A549 (cell line): ENCODE data around the gene SLC27A6. TPM values are rescaled to one million over a fixed set of nuclear protein-coding genes. Genes with fewer than 3 reads are reported as not detected.

Experiments used
- ATAC-seq, 2 experiments: fragments of 200-7000 bp in 1 of 2; fragments of >200 bp in 1 of 2; cut with Nextera tagmentation in 1 of 2; cut with Tn5 transposase in 1 of 2; 3 replicates each; pipeline versions ENCODE4 v1.8.0 to v1.9.1; 2018 to 2020; ENCODE audit warnings: mild to moderate bottlenecking in 1 of 2, moderate library complexity in 1 of 2
- CTCF ChIA-PET: fragments of 300-600 bp; sonication (Branson Sonifier 250); formaldehyde crosslinking; extraction: SDS; loops from one replicate; lab custom pipeline; 2021; ENCODE audit warnings: antibody characterized with exemption, inconsistent platforms; lab: Yijun Ruan, JAX
- POLR2A ChIA-PET: fragments of 350-600 bp; formaldehyde crosslinking; extraction: SDS; loops from one replicate; lab custom pipeline; 2021; ENCODE audit warnings: antibody characterized with exemption, inconsistent platforms; lab: Yijun Ruan, JAX
- DNase-seq, 2 experiments: peaks; one replicate each; pipeline versions ENCODE4 v3.0.0 to v3.0.0-alpha.2; 2011 to 2016; ENCODE audit warnings: low read depth in 1 of 2, low spot score in 1 of 2
- FAIRE-seq: peaks from 2 replicates; lab custom pipeline; 2011; peaks lifted over from hg19 to GRCh38; lab: Jason Lieb, UNC
- H3K27ac ChIP-seq, 2 experiments: fragments of >200 bp; sonication (Bioruptor Twin); formaldehyde crosslinking; 3 replicates each; pipeline ENCODE4 v1.5.1; 2016 to 2017
- H3K4me1 ChIP-seq: fragments of >200 bp; sonication (Bioruptor Twin); formaldehyde crosslinking; 3 replicates; pipeline ENCODE4 v1.6.1; 2016
- H3K4me2 ChIP-seq: fragments of >200 bp; sonication (Bioruptor Twin); formaldehyde crosslinking; 3 replicates; pipeline ENCODE4 v1.6.1; 2016
- H3K4me3 ChIP-seq: fragments of >200 bp; sonication (Bioruptor Twin); formaldehyde crosslinking; 3 replicates; pipeline ENCODE4 v1.5.1; 2016
- H3K9me3 ChIP-seq: fragments of >200 bp; sonication (Bioruptor Twin); formaldehyde crosslinking; 3 replicates; pipeline ENCODE4 v1.6.1; 2016
- ATOH8 ChIP-seq: fragments of 250-450 bp; sonication (Bioruptor Pico); IDR thresholded peaks from 2 replicates; pipeline ENCODE4 v1.5.0; 2020; ENCODE audit warnings: low read depth, mild to moderate bottlenecking, moderate library complexity
- BHLHE40 ChIP-seq: IDR thresholded peaks from 2 replicates; pipeline ENCODE4 v1.6.1; 2012; ENCODE audit warnings: low read depth, low read length, inconsistent platforms
- CBX8 ChIP-seq: fragments of 200-600 bp; sonication (generic); IDR thresholded peaks from 2 replicates; pipeline ENCODE4 v1.6.1; 2016
- CEBPB ChIP-seq, 2 experiments: fragments of >200 bp in 1 of 2; sonication (Bioruptor Twin) in 1 of 2; formaldehyde crosslinking in 1 of 2; IDR thresholded peaks; 2 replicates each; pipeline ENCODE4 v1.6.1; 2012 to 2016
- E2F6 ChIP-seq: IDR thresholded peaks from 2 replicates; pipeline ENCODE4 v1.6.1; 2012; ENCODE audit warnings: low read depth, borderline replicate concordance
- ELK1 ChIP-seq: fragments of 150-350 bp; IDR thresholded peaks from 2 replicates; pipeline ENCODE4 v1.6.1; 2014; ENCODE audit warnings: low read depth, mild to moderate bottlenecking, low read length
- EP300 ChIP-seq, 2 experiments: fragments of >200 bp; sonication (Bioruptor Twin); formaldehyde crosslinking; IDR thresholded peaks; 2 replicates in 1 of 2; 3 replicates in 1 of 2; pipeline ENCODE4 v1.6.1; 2016 to 2017
- FOXS1 ChIP-seq: fragments of 250-450 bp; sonication (Bioruptor Pico); IDR thresholded peaks from 2 replicates; pipeline ENCODE4 v1.5.0; 2020; ENCODE audit warnings: mild to moderate bottlenecking, moderate library complexity
- GATA3 ChIP-seq: IDR thresholded peaks from 2 replicates; pipeline ENCODE4 v1.6.1; 2012; ENCODE audit warnings: borderline replicate concordance
- HDAC2 ChIP-seq: fragments of 200-600 bp; sonication (generic); IDR thresholded peaks from 2 replicates; pipeline ENCODE4 v1.6.1; 2016
- HES2 ChIP-seq: fragments of >200 bp; sonication (Bioruptor Twin); formaldehyde crosslinking; IDR thresholded peaks from 2 replicates; pipeline ENCODE4 v1.6.1; 2016
- KDM5A ChIP-seq: fragments of 200-600 bp; sonication (generic); IDR thresholded peaks from 2 replicates; pipeline ENCODE4 v1.6.1; 2016; ENCODE audit warnings: antibody characterized with exemption, mild to moderate bottlenecking
- MAFK ChIP-seq: fragments of 450-650 bp; IDR thresholded peaks from 2 replicates; pipeline ENCODE4 v1.6.1; 2014; ENCODE audit not compliant: partially characterized antibody
- PBX3 ChIP-seq: IDR thresholded peaks from 2 replicates; pipeline ENCODE4 v1.6.1; 2012
- RARB ChIP-seq: fragments of 250-450 bp; sonication (Bioruptor Pico); IDR thresholded peaks from 2 replicates; pipeline ENCODE4 v1.8.0; 2021; ENCODE audit warnings: mild to moderate bottlenecking, moderate library complexity
- RFX5 ChIP-seq: fragments of 450-650 bp; IDR thresholded peaks from 2 replicates; pipeline ENCODE4 v1.7.1; 2014; ENCODE audit warnings: antibody characterized with exemption, mild to moderate bottlenecking, moderate library complexity
- SMC3 ChIP-seq: fragments of >200 bp; sonication (Bioruptor Twin); formaldehyde crosslinking; IDR thresholded peaks from 3 replicates; pipeline ENCODE4 v1.6.1; 2018; ENCODE audit warnings: inconsistent platforms
- ZFP36 ChIP-seq: fragments of 450-650 bp; IDR thresholded peaks from 2 replicates; pipeline ENCODE4 v1.6.1; 2014; ENCODE audit warnings: borderline replicate concordance; ENCODE audit not compliant: partially characterized antibody
- ZNF302 ChIP-seq: fragments of 250-450 bp; sonication (Bioruptor Pico); IDR thresholded peaks from 2 replicates; pipeline ENCODE4 v1.9.0; 2021; ENCODE audit warnings: inconsistent platforms, mild to moderate bottlenecking, moderate library complexity
- WGBS: methylation state at CpG from one replicate; pipeline ENCODE4 v1.1.6; 2017; ENCODE audit errors: missing lambda C conversion rate; 5-methylcytosine and 5-hydroxymethylcytosine counted together
- polyA plus RNA-seq, 4 experiments: library from polyadenylated mRNA; depleted of rRNA in 3 of 4; stranded (reverse); fragments of >200 nt; fragmentation: RNase III in 1 of 4; extraction: RNeasy Plus Mini Kit Qiagen cat#74134 plus additional on column Dnase treatment in 1 of 4; gene quantifications; 2 replicates in 3 of 4; 3 replicates in 1 of 4; pipeline ENCODE4 v1.2.3, GENCODE V29; 2011 to 2017

Gene SLC27A6
- polyA plus RNA-seq, 2 of the 4 experiments (the other 2 are of a cell fraction): 0.05 TPM; not detected in 1

- ATAC-seq (no peak), DNase-seq (no peak), FAIRE-seq (no peak)
- Histone ChIP-seq H3K4me3 (no peak overlapping the region), H3K9me3 (no peaks in the 10 kb centered on the region), H3K4me1 (no peaks in the 10 kb centered on the region), H3K4me2 (no peak overlapping the region), H3K27ac (no peak overlapping the region)
- 0% methylated on average over 2 of the region's 2 CpGs for WGBS
- CTCF ChIA-PET: no interaction called here
- TF ChIP-seq EP300 (IDR thresholded peaks at IDR 0.05): no peak
- peak; percentile 35 for TF ChIP-seq MAFK
- POLR2A ChIA-PET: no interaction called here
Observed at GRCh38 chr5:129061849-129062248, 96.6 kb downstream of the SLC27A6 start.

GRCh38 chr5:129063483-129064113 is 98.3 kb downstream of the SLC27A6 start:
- H3K4me2 ChIP-seq: no peak overlapping the region
- no peak overlapping the region for H3K27ac ChIP-seq

GRCh38 chr5:129065721-129066120 is 100.4 kb downstream of the SLC27A6 start:
- no peak overlapping the region for H3K27ac ChIP-seq
- WGBS: 46% methylated on average over 2 of the region's 2 CpGs
- H3K9me3 ChIP-seq: no peaks in the 10 kb centered on the region
- no peak for ATAC-seq
- POLR2A ChIA-PET: no interaction called here
- CTCF ChIA-PET: no interaction called here
- no peak for DNase-seq
- TF ChIP-seq E2F6 (no peak), CBX8 (no peak)
- H3K4me3 ChIP-seq: no peak overlapping the region
- no peak for FAIRE-seq
- H3K4me2 ChIP-seq: no peak overlapping the region
- H3K4me1 ChIP-seq: no peaks in the 10 kb centered on the region

More at GRCh38 chr5:129063483-129064113, 98.3 kb downstream of the SLC27A6 start:
- 66% methylated on average over 1 of the region's 1 CpG for WGBS
- no peak for DNase-seq
- H3K4me1 ChIP-seq: no peaks in the 10 kb centered on the region
- no peak for ATAC-seq
- TF ChIP-seq ATOH8 (CRISPR knock-in tag) (no peak), HDAC2 (no peak), KDM5A (no peak), ZFP36 (no peak), ZNF302 (CRISPR knock-in tag) (no peak), PBX3 (no peak), ELK1 (no peak), GATA3 (no peak)
- H3K4me3 ChIP-seq: no peak overlapping the region
- CTCF ChIA-PET: no interaction called here
- no peaks in the 10 kb centered on the region for H3K9me3 ChIP-seq
- POLR2A ChIA-PET: no interaction called here
- FAIRE-seq: no peak

- DNase-seq: no peak
- no peak overlapping the region for H3K27ac ChIP-seq
- H3K4me1 ChIP-seq: no peaks in the 10 kb centered on the region
- TF ChIP-seq RFX5 (no peak), ZFP36 (no peak), BHLHE40 (no peak), FOXS1 (CRISPR knock-in tag) (no peak), RARB (CRISPR knock-in tag) (no peak), CEBPB (IDR thresholded peaks at IDR 0.05) (no peak), SMC3 (no peak), GATA3 (no peak), ATOH8 (CRISPR knock-in tag) (no peak), HES2 (no peak)
- no peak for FAIRE-seq
- H3K9me3 ChIP-seq: no peaks in the 10 kb centered on the region
- CTCF ChIA-PET: no interaction called here
- no peak for ATAC-seq
- POLR2A ChIA-PET: no interaction called here
- no peak overlapping the region for H3K4me2 ChIP-seq
- H3K4me3 ChIP-seq: no peak overlapping the region
Observed at GRCh38 chr5:129067745-129068144, 102.5 kb downstream of the SLC27A6 start.
